GM12878 (cell line): ENCODE data around the gene CCDC14.

Experiments used
- ATF7 ChIP-seq: fragments of 450-650 bp; IDR thresholded peaks from 2 replicates; pipeline ENCODE4 v1.6.1; 2016; ENCODE audit warnings: low read depth, mild to moderate bottlenecking
- BHLHE40 ChIP-seq, 2 experiments: fragments of 450-650 bp in 1 of 2; IDR thresholded peaks; 2 replicates each; pipeline ENCODE4 v1.6.1; 2011 to 2017; ENCODE audit warnings: low read depth in 2 of 2, borderline replicate concordance in 1 of 2, improper control_type of control experiment in 1 of 2, low read length in 1 of 2, mild to moderate bottlenecking in 1 of 2
- CBFB ChIP-seq: IDR thresholded peaks from 2 replicates; pipeline ENCODE4 v1.6.1; 2016; ENCODE audit warnings: antibody characterized with exemption, low read depth
- CEBPB ChIP-seq, 2 experiments: fragments of 150-350 bp in 1 of 2; IDR thresholded peaks; 2 replicates each; pipeline ENCODE4 v1.6.1; 2012 to 2014; ENCODE audit warnings: low read depth in 2 of 2, low read length in 2 of 2, borderline replicate concordance in 1 of 2, inconsistent platforms in 1 of 2
- CHD1 ChIP-seq: IDR thresholded peaks from 2 replicates; pipeline ENCODE4 v1.6.1; 2012; ENCODE audit warnings: low read depth, low read length, improper control_type of control experiment
- EGR1 ChIP-seq, 2 experiments: IDR thresholded peaks; 1 replicate in 1 of 2; 2 replicates in 1 of 2; pipeline ENCODE4 v1.6.1; 2011 to 2012; ENCODE audit warnings: low read depth in 2 of 2, low read length in 2 of 2, borderline replicate concordance in 1 of 2, mild to moderate bottlenecking in 1 of 2, moderate library complexity in 1 of 2
- HDAC6 ChIP-seq: fragments of 200-600 bp; sonication (generic); IDR thresholded peaks from one replicate; pipeline ENCODE4 v1.8.0; 2017; ENCODE audit warnings: antibody characterized with exemption; ENCODE audit not compliant: unreplicated experiment
- IRF4 ChIP-seq: IDR thresholded peaks from 2 replicates; pipeline ENCODE4 v1.6.1; 2011; ENCODE audit warnings: low read depth, low read length
- NRF1 ChIP-seq: conservative IDR thresholded peaks from 2 replicates; pipeline ENCODE4 v1.6.1; 2011; ENCODE audit warnings: mild to moderate bottlenecking, low read depth, low read length, improper control_type of control experiment
- POLR2AphosphoS5 ChIP-seq: IDR thresholded peaks from 2 replicates; pipeline ENCODE4 v1.6.1; 2011; ENCODE audit warnings: mild to moderate bottlenecking, low read length, inconsistent platforms
- SMC3 ChIP-seq: IDR thresholded peaks from 2 replicates; pipeline ENCODE4 v1.6.1; 2011; ENCODE audit warnings: low read length, improper control_type of control experiment, borderline replicate concordance
- SREBF2 ChIP-seq: IDR thresholded peaks from 2 replicates; pipeline ENCODE4 v1.6.1; 2012; ENCODE audit warnings: mild to moderate bottlenecking, low read length
- TF ChIP-seq, protein P1 (sequence below): IDR thresholded peaks from 2 replicates; pipeline ENCODE4 v1.6.1; 2012; ENCODE audit warnings: low read depth, low read length, improper control_type of control experiment
- TF ChIP-seq, protein P2 (sequence below): IDR thresholded peaks from 2 replicates; pipeline ENCODE4 v1.6.1; 2012; ENCODE audit warnings: low read length, inconsistent platforms

DNA sequence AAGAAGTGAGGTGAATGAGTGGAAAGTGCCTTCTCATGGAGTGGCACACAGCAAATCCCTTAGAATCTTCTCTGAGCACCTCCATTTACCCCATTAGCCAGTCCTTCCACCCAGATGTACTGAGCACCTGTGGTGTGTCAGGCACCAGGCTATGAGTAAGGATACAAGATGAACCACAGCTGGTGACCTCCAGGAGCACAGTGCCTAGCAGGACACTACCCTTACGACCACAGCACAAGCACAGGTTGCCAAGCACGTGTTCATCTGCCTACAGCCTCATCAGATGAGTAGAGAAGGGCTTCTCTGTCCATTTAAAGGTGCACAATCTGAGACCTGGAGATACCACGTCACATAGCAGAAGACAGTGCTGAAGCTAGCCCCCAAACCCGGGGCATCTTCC lies 83.1 kb downstream of the CCDC14 start:
- no peak for TF ChIP-seq NRF1
- TF ChIP-seq CBFB: no peak
- no peak for TF ChIP-seq CEBPB (IDR thresholded peaks at IDR 0.05; ENCODE audit: borderline replicate concordance in 1 of 2, low read depth in 2 of 2, low read length in 2 of 2)
- TF ChIP-seq POLR2AphosphoS5: no peak
- TF ChIP-seq, protein P1, sequence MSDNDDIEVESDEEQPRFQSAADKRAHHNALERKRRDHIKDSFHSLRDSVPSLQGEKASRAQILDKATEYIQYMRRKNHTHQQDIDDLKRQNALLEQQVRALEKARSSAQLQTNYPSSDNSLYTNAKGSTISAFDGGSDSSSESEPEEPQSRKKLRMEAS: no peak
- TF ChIP-seq, protein P2, sequence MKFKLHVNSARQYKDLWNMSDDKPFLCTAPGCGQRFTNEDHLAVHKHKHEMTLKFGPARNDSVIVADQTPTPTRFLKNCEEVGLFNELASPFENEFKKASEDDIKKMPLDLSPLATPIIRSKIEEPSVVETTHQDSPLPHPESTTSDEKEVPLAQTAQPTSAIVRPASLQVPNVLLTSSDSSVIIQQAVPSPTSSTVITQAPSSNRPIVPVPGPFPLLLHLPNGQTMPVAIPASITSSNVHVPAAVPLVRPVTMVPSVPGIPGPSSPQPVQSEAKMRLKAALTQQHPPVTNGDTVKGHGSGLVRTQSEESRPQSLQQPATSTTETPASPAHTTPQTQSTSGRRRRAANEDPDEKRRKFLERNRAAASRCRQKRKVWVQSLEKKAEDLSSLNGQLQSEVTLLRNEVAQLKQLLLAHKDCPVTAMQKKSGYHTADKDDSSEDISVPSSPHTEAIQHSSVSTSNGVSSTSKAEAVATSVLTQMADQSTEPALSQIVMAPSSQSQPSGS: no peak
- no peak for TF ChIP-seq EGR1 (IDR thresholded peaks at IDR 0.05; ENCODE audit: borderline replicate concordance in 1 of 2, low read depth in 2 of 2, low read length in 2 of 2)
- no peak for TF ChIP-seq IRF4
- TF ChIP-seq SMC3: no peak
- TF ChIP-seq SREBF2: no peak
- no peak for TF ChIP-seq CHD1
- no peak for TF ChIP-seq ATF7
- TF ChIP-seq HDAC6: no peak
- no peak for TF ChIP-seq BHLHE40 (IDR thresholded peaks at IDR 0.05; ENCODE audit: borderline replicate concordance in 1 of 2, low read depth in 2 of 2, low read length in 1 of 2)
